Thymus (tissue), 11 donors: ENCODE results near the gene CELSR3. TPM values are rescaled to one million over a fixed set of nuclear protein-coding genes. Genes with fewer than 3 reads are reported as not detected.

Experiments used
- DNase-seq, 9 donors: peaks; one replicate each; pipeline ENCODE4 v3.0.0-alpha.2; 2013; ENCODE audit warnings: low spot score in 9 of 9, low read depth in 6 of 9, missing footprints in 1 of 9
- H3K27ac ChIP-seq, 2 donors: one replicate each; pipeline ENCODE4 v1.5.1; 2013; ENCODE audit warnings: control low read depth in 1 of 2, low read depth in 1 of 2, low read length in 1 of 2, mild to moderate bottlenecking in 1 of 2, moderate library complexity in 1 of 2
- H3K27me3 ChIP-seq, 2 donors: one replicate each; pipeline ENCODE4 v1.5.1; 2013; ENCODE audit warnings: low read length in 1 of 2; ENCODE audit not compliant: control insufficient read depth in 2 of 2, insufficient read depth in 1 of 2
- H3K36me3 ChIP-seq, 2 donors: one replicate each; pipeline ENCODE4 v1.5.1; 2013; ENCODE audit warnings: low read length in 1 of 2, mild to moderate bottlenecking in 1 of 2, moderate library complexity in 1 of 2; ENCODE audit not compliant: control insufficient read depth in 2 of 2, insufficient read depth in 2 of 2
- H3K4me1 ChIP-seq, 2 donors: one replicate each; pipeline ENCODE4 v1.5.1; 2013; ENCODE audit warnings: low read length in 2 of 2; ENCODE audit not compliant: control insufficient read depth in 2 of 2, insufficient read depth in 2 of 2
- H3K4me3 ChIP-seq, 2 donors: one replicate each; pipeline ENCODE4 v1.5.1; 2013; ENCODE audit warnings: low read length in 2 of 2, control low read depth in 1 of 2, mild to moderate bottlenecking in 1 of 2
- H3K9me3 ChIP-seq, 2 donors: one replicate each; pipeline ENCODE4 v1.5.1; 2013; ENCODE audit warnings: low read length in 1 of 2, mild to moderate bottlenecking in 1 of 2; ENCODE audit not compliant: control insufficient read depth in 2 of 2, insufficient read depth in 1 of 2
- WGBS: extraction: QIAGEN DNeasy Blood & Tissue Kit; methylation state at CpG from one replicate; pipeline ENCODE4 v1.1.7; 2013; 5-methylcytosine and 5-hydroxymethylcytosine counted together
- polyA plus RNA-seq: library from polyadenylated mRNA; stranded (reverse); fragments of 200-250 nt; gene quantifications from one replicate; pipeline ENCODE4 v1.2.3, GENCODE V29; 2013
- total RNA-seq: library from RNA; stranded (reverse); fragments of 120-200 nt; gene quantifications from one replicate; pipeline ENCODE4 v1.2.4, GENCODE V29; 2013
- donor health status: healthy.

The CELSR3 gene
- total and polyA plus RNA-seq, 2 donors, result 0.38 to 1.4 TPM

DNA sequence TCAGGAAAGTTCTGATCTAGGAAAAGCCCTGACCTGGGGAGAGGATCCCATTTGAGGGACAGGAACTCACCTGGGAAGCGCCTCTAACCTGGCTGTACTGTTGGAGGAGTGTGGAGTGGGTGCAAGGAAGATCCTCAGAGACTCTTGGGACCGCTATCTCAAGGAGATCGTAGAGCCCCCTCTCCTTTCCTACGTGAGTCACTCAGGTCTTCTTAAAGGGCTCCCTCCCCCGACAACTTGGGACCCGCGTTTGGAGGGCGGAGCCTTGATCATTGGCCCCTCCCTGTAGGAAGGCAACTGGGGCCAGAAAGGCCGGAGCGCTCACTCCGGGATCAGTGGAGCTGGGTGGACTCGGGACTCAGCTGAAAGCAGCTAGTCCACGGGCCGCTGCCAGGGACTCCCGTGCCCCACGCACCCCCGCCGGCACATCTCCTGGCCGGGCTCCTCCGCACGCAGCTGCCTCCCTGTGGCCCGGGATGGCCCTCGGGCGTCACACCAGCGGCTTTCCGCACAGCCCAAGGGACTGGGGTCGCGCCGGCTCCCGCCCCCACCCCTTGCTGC, 27.9 kb downstream of the CELSR3 start:
- 5% methylated on average over 30 of the region's 30 CpGs for WGBS
- H3K9me3 ChIP-seq, result peaks cover 0 to 4% of the 10 kb centered on the region in 2 donors
- H3K4me1 ChIP-seq, result peaks cover 0 to 20% of the 10 kb centered on the region in 2 donors
- H3K27me3 ChIP-seq, result no peaks in the 10 kb centered on the region
- DNase-seq, result peak in 4 of 9 donors; percentile 29 to 64 (median 42)
- H3K4me3 ChIP-seq, result peak overlapping the region; percentile 70 to 76
- peaks cover 0 to 16% of the 10 kb centered on the region in 2 donors for H3K36me3 ChIP-seq
- H3K27ac ChIP-seq, result peak overlapping the region; percentile 18 to 36

DNA sequence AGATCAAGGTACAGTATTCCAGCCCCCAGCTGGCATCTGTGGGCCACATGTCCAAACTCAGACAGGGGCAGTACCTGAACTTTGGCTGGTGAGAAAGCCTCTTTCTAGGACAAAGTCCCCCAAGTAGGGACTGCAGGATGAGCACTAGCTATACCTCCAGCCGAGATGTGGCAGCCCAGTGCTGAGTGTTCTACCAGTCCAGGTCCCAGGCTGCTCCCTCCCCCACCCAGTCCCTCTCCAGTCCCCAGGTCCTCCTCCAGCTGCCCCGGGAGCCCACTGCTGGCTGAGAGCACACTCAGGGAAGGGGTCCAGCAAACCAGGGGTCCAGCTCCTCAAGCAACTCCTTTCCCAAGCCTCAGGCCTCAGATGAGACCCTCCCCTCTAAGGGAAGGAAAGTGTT, 28.9 kb downstream of the CELSR3 start:
- no peak for DNase-seq
- H3K36me3 ChIP-seq, result peaks cover 0 to 17% of the 10 kb centered on the region in 2 donors
- no peak overlapping the region for H3K27ac ChIP-seq
- peaks cover 0 to 4% of the 10 kb centered on the region in 2 donors for H3K9me3 ChIP-seq
- WGBS, result 96% methylated on average over 2 of the region's 2 CpGs
- H3K4me3 ChIP-seq, result no peak overlapping the region
- H3K27me3 ChIP-seq, result no peaks in the 10 kb centered on the region
- H3K4me1 ChIP-seq, result peaks cover 0 to 20% of the 10 kb centered on the region in 2 donors

DNA sequence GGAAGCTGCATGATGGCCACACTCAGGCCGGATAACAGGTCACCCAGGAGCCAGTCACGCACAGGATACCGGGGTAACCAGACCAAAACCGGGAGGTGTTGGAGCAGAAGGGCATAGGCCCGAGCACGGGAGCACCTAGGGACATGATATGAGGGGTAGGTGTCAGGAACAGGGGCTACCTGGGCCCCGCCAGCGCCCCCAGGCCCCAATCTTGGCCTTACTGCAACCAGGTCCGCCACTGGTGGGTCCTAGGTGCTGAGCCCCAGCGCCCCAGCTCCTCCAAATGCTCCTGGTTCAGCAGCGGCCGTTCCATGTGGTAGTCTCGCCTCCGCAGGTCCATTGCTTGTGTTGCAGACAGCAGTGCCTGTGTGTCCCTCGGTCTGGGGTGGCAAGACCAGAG, 29.4 kb downstream of the CELSR3 start:
- Histone ChIP-seq H3K4me1 (peaks cover 0 to 20% of the 10 kb centered on the region in 2 donors), H3K4me3 (no peak overlapping the region), H3K9me3 (peaks cover 0 to 4% of the 10 kb centered on the region in 2 donors), H3K27me3 (no peaks in the 10 kb centered on the region), H3K27ac (no peak overlapping the region), H3K36me3 (peaks cover 0 to 20% of the 10 kb centered on the region in 2 donors)
- 97% methylated on average over 15 of the region's 15 CpGs for WGBS
- no peak for DNase-seq

DNA sequence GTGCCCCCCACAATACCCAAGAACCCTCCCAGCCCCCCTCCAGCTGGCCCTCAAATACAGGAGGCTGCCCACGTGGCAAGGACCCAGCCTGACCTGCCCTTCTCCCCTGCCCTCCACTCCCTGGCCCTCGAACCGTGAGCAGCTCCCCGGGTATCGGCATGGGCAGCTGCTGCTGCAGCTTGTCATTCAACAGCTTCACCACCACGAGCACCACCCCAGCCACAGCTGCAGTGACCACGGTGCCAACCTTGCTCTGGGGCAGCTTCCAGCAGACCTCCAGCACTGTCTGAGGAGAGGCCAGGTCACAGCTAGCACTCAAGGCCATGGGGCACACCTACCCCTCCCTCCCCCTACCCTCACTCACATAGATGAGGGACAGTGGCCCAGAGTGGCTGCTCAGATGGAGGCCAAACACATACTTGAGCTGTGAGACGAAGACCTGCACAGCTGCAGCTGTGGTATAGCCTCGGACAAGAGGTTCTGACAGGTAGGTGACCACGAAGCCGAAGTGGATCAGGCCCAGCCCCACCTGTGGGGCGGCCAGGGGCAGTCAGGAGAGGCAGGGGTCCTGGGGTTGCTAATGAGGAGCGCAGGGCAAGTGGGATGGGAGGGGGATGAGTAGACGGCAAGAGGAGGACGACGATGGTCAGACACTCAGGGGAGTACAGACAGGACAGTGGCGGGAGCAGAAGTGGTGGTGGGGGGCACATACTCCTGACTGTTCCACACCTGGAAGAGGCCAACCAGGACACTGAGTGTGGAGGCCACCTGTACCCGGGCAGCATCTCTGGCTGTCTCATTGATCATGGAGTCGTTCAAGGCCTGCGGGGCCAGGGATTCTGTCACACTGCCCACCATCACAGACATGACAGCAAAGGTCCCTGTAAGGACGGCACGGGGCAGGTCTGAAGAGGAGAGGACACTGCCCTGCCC, 30.9 kb downstream of the CELSR3 start:
- WGBS, result 94% methylated on average over 22 of the region's 22 CpGs
- no peak for DNase-seq
- H3K9me3 ChIP-seq, result peaks cover 0 to 4% of the 10 kb centered on the region in 2 donors
- peaks cover 0 to 20% of the 10 kb centered on the region in 2 donors for H3K4me1 ChIP-seq
- H3K27me3 ChIP-seq, result no peaks in the 10 kb centered on the region
- no peak overlapping the region for H3K4me3 ChIP-seq
- no peak overlapping the region for H3K27ac ChIP-seq
- H3K36me3 ChIP-seq, result peaks cover 0 to 35% of the 10 kb centered on the region in 2 donors

DNA sequence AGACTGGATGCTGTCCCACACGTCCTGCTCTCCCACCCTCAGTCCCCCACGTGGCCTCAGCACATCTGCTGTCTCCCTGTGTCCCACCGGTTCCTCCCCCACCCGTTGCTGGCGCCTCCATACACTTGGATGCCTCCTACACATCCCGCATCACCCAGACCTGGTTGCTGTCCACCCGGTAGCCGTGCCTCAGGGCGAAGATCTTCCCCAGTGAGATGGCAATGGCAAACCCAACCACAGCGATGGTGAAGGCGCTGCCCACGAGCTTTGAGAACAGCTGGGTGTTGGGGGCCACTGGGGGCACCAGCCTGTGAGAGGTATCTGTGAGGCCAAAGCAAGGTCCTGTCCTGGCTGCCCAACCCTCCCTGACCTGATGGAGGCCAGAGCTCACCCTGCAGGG, 31.9 kb downstream of the CELSR3 start:
- 97% methylated on average over 12 of the region's 12 CpGs for WGBS
- no peak overlapping the region for H3K27ac ChIP-seq
- H3K4me1 ChIP-seq, result peaks cover 0 to 10% of the 10 kb centered on the region in 2 donors
- no peak for DNase-seq
- H3K27me3 ChIP-seq, result no peaks in the 10 kb centered on the region
- H3K4me3 ChIP-seq, result no peak overlapping the region
- H3K36me3 ChIP-seq, result peaks cover 7 to 38% of the 10 kb centered on the region in 2 donors
- peaks cover 0 to 1% of the 10 kb centered on the region in 2 donors for H3K9me3 ChIP-seq

DNA sequence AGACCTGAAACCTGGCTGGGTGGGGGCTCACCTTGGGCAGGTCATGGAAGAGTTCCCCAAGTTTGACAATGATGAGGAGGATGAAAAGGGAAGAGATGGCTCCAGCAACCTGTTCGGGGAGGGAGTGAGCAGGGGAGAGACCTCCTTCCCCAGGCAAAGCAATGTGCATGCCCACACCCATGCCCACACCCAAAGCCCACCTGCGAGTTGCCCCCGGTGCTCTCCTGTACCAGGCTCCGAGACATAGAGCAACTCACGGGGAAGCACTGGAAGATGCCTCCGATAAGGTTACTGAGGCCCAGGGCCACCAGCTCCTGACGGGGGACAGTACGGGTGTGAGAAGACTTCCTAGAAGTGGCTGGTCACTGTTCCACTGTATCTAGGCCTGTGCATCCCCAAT, 32.3 kb downstream of the CELSR3 start:
- Histone ChIP-seq H3K27ac (no peak overlapping the region), H3K27me3 (no peaks in the 10 kb centered on the region), H3K4me1 (peaks cover 0 to 8% of the 10 kb centered on the region in 2 donors), H3K4me3 (no peak overlapping the region), H3K36me3 (peaks cover 11 to 41% of the 10 kb centered on the region in 2 donors), H3K9me3 (no peaks in the 10 kb centered on the region)
- DNase-seq, result no peak
- WGBS, result 98% methylated on average over 8 of the region's 8 CpGs

DNA sequence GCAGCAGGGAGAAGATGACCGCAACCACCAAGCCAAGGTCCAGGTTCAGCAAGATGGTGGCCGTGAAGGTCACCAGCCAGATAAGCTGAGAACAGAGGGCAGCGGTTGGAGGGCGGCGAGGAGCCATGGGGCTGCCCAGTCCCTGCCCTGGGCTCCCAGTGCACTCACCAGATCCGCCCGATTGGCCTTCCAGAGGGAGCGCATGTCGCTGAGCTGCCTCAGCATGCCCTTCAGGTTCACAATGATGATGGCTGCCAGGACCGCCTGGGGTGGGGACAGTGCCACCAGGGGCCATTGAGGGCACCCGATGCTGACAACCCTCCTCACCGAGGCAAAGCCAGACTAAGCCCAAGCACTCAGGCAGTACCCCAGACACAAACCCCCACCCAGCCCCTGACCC, 32.8 kb downstream of the CELSR3 start:
- DNase-seq, result no peak
- H3K4me3 ChIP-seq, result no peak overlapping the region
- H3K27ac ChIP-seq, result no peak overlapping the region
- H3K27me3 ChIP-seq, result no peaks in the 10 kb centered on the region
- no peaks in the 10 kb centered on the region for H3K9me3 ChIP-seq
- H3K4me1 ChIP-seq, result peaks cover 0 to 7% of the 10 kb centered on the region in 2 donors
- WGBS, result 98% methylated on average over 12 of the region's 12 CpGs
- peaks cover 12 to 41% of the 10 kb centered on the region in 2 donors for H3K36me3 ChIP-seq

DNA sequence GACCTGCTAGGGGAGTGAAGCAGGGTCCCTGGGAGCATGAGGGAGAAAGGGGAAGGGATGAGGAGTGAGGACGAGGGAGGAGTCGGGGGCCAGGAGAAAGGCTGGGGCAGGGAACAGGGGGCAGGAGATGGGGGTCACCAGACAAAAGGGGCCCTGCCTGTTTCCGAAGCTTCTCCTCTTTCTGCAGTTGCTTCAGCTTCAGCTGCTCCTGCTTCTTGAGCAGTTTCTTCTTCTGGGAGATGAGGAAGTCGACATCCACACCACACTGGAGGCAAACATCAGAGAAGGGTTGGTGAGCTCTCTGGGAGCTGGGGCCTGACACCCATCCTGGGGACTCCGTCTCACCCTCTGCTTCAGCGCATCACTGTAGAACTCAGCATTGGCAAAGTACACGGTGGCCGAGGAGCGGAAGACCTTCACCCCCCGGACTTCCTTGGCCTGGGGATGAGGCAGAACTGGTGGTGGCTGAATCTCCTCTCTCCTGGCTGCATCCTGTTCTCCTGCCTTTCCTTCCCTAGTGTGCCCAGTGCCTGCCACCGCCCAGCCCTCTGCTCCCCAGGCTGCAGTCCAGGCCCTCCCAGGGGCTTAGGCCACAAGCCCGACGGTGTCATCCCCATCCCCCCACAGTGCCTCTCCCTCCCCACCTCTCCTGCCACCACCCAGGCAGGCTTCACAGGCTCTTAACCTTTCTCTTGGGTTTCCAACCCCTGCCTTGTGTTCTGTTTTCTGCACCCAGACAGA, 34.2 kb downstream of the CELSR3 start:
- WGBS, result 96% methylated on average over 13 of the region's 13 CpGs
- no peak overlapping the region for H3K4me3 ChIP-seq
- H3K27me3 ChIP-seq, result no peaks in the 10 kb centered on the region
- no peaks in the 10 kb centered on the region for H3K9me3 ChIP-seq
- peaks cover 12 to 41% of the 10 kb centered on the region in 2 donors for H3K36me3 ChIP-seq
- H3K4me1 ChIP-seq, result peaks cover 6 to 13% of the 10 kb centered on the region in 2 donors
- DNase-seq, result no peak
- no peak overlapping the region for H3K27ac ChIP-seq
